ENCODE results near the gene ZNF217.
"Not testable (repeated sequence)": the region's sequence is repeated elsewhere in the genome, so short reads cannot be mapped to it uniquely, and the experiment has no call there.

Gene ZNF217

DNA sequence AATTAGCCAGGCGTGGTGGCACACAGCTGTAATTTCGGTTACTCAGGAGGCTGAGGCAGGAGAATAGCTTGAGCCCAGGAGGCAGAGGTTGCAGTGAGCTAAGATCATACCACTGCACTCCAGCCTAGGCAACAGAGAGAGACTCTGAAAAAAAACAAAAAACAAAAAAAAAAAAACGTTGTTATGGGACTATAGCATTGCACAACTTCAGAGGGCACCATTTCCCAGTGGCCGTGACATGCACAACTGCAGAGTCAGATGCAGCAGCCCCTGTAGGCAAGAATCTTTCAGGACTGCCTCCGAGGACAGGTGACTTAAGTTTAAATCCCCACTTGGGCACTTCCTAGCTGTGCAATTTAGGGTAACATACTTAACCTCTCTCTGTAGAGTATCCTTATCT lies 64.0 kb downstream of the ZNF217 start:
- no peak for DNase-seq (ENCODE audit: low spot score)

DNA sequence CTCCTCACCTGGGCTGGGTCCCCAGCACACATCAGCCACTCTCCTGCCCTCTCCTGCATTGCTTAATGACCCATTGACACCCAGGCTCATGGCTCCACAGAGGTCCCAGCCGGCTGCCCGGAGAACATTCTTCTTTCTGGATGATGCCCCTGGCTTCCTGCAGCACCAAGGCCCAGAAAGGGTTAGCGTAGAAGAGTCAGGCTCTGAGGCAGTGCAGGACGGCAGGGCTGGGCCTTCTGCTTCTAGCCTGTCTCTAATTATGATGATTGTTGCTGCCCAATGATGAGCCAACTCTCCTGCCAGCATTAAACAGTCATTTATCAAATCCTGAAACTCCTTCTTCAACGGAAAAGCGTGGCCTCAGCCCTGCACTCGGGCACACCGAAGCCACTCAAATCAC lies 66.4 kb downstream of the ZNF217 start:
- no peak for DNase-seq (ENCODE audit: low spot score)

DNA sequence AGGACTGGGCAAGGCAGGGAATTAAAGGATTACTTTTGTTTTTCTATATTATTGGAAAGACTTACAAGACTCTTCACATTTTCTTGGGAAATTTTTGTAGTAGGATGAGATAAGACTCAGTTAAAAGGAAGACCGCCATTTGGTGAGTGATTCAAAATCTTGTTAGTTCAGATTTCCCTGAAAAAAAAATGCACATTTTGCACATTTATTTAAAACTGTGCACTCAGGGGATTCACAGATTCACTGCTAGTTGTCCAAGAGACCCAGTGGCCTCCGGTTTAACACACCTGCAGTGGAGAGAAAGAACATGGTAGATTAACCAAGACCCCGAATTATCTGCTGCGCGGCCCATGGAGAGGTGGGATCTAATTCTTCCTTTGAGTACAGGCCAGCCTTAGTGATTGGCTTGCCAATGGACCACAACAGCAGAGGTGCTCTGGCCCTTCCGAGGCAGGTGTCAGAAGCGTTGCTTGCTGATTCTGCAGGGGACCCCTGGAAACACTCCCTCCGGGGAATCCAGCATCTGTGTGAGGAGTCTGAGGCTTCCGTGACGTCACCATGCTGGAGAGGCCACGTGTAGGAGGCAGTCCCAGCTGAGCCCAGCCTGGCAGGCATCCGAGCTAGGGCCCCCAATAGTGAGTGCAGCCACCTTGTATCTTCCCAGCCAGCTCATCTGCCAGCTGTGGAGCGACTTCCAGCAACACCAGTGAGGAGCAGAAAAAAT lies 68.9 kb downstream of the ZNF217 start:
- no peak for DNase-seq (ENCODE audit: low spot score)

DNA sequence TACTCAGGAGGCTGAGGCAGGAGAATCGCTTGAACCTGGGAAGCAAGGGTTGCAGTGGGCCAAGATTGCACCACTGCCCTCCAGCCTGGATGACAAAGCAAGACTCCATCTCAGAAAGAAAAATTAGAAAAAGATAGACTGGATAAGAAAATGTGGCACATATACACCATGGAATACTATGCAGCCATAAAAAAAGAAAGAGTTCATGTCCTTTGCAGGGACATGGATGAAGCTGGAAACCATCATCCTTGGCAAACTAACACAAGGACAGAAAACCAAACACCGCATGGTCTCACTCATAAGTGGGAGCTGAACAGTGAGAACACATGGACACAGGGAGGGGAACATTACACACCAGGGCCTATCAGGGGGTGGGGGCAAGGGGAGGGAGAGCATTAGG lies 70.0 kb downstream of the ZNF217 start:
- DNase-seq (ENCODE audit: low spot score), result not testable (repeated sequence)

DNA sequence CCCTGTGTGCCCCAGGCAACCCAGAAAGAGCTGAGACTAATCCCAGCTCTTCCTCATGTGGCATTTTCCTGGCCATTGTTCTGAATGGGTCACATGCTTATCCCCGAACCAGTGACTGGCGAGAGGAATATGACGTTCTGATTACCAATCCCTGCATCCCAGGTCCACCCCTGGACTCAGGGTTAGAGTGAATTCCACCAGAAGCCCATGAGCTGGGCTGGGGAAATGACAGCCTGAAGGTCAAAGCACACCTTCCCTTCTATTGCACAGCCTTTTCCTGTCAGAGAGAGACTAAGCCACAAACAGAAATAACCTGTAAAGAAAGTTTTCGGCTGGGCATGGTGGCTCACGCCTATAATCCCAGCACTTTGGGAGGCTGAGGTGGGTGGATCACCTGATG lies 70.9 kb downstream of the ZNF217 start:
- DNase-seq (ENCODE audit: low spot score), result no peak

DNA sequence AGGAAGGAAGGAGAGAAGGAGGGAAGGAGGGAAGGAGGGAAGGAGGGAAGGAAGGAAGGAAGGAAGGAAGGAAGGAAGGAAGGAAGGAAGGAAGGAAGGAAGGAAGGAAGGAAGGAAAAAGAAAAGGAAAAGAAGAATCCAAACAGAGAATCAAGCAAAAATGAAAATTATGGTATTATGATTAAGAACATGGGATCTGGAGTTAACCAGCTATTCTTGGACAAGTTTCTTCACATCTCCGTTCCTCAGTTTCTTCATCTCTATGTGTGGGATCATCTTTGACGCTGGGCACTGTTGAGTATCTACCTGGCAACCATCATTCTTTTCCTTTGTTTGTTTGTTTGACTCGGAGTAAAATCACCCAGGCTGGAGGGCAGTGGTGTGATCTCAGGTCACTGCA lies 71.6 kb downstream of the ZNF217 start:
- DNase-seq (ENCODE audit: low spot score), result no peak

DNA sequence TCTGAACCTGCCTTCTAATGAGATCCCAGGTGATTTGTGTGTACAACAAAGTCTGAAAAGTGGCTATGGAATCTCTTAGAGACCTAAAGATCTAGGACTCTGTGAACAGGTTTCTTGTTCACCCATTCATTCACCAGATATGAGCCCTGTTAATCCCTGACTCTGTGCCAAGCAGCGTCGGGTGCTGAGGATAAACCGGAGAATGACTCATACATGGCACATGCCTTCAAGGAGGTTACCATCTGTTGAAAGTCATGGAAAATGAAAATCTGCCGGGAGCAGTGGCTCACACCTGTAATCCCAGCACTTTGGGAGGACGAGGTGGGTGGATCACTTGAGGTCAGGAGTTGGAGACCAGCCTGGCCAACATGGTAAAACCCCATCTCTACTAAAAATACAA lies 72.2 kb downstream of the ZNF217 start:
- not testable (repeated sequence) for DNase-seq (ENCODE audit: low spot score)

DNA sequence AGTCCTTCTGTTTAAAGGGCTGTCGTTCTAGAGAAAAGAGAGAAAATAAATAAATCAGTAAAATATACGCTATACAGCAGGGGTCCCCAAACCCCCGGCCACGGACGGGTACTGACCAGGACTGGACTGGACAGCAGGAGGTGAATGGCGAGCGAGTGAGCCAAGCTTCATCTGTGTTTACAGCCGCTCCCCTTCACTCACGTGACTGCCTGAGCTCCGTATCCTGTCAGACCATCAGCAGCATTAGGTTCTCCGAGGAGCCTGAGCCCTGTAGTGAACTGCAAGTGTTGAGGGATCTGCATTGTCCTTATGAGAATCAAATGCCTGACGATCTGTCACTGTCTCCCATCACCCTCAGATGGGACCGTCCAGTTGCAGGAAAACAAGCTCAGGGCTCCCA lies 76.5 kb downstream of the ZNF217 start:
- no peak for DNase-seq (ENCODE audit: low spot score)

All from germinal center (tissue), 1 donor.